Neural crest cell (in vitro differentiated cells): ENCODE data around the gene VGLL4. TPM values are rescaled to one million over a fixed set of nuclear protein-coding genes. Genes with fewer than 3 reads are reported as not detected.
A peak's percentile ranks its signal among the peaks of the same experiment; 100 is the strongest.

Experiments used
- DNase-seq: peaks from one replicate; pipeline ENCODE4 v3.0.0; 2021; ENCODE audit warnings: low read depth, mixed read lengths, low spot score
- H3K27ac Mint-ChIP-seq: one replicate; pipeline ENCODE4 v1.8.0; 2021; ENCODE audit warnings: mild to moderate bottlenecking, mixed read lengths; ENCODE audit not compliant: unreplicated experiment
- H3K27me3 Mint-ChIP-seq: 2 replicates; pipeline ENCODE4 v1.8.0; 2021; ENCODE audit warnings: low read depth, mild to moderate bottlenecking, mixed read lengths
- H3K36me3 Mint-ChIP-seq: 2 replicates; pipeline ENCODE4 v1.8.0; 2021; ENCODE audit warnings: low read depth, mild to moderate bottlenecking, mixed read lengths
- H3K4me1 Mint-ChIP-seq: 2 replicates; pipeline ENCODE4 v1.8.0; 2021; ENCODE audit warnings: mixed read lengths
- H3K4me3 Mint-ChIP-seq: one replicate; pipeline ENCODE4 v1.8.0; 2021; ENCODE audit warnings: mild to moderate bottlenecking, mixed read lengths
- H3K9me3 Mint-ChIP-seq: 2 replicates; pipeline ENCODE4 v1.8.0; 2021; ENCODE audit warnings: mixed read lengths
- total RNA-seq: library from RNA; stranded (reverse); gene quantifications from 2 replicates; pipeline ENCODE4 v1.2.1, GENCODE V29; 2021
- TF ChIP-seq, protein P1 (sequence below): fragments of 200-600 bp; sonication (generic); conservative IDR thresholded peaks from 2 replicates; pipeline ENCODE4 v1.5.0; 2021; ENCODE audit warnings: antibody characterized with exemption, mild to moderate bottlenecking

VGLL4 gene
- total RNA-seq, 1 donor from 2014 or later, result 82.8 TPM

DNA sequence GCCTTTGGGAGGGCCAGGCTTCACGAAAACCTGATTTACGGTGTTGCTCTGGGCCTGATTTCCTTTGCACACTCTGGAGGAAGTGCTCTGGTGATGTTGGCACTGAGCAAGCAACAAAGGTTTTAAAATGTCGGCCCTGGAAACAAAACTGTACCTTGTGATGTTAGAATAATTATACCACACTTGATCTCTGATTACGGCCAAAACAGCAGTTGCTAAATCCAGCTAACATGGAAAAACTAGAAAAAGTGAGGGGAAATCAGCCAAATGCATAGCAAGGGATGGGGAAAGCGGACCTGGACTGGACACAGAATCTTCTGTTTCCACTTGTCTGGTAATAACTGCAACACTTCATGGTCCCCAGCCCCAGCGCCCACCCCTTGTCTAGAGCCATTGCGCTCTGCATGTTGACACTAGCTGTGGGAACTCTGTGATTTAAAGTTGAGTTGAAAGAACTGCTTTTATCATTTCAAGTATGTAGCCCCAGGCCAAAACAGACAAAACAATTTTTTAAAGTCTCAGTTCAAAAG is 120.1 kb downstream of the VGLL4 start:
- Mint-ChIP-seq H3K27ac (peak overlapping the region; percentile 30), H3K36me3 (peaks cover 7% of the 10 kb centered on the region), H3K9me3 (peaks cover 3% of the 10 kb centered on the region), H3K4me3 (no peak overlapping the region), H3K4me1 (peaks cover 22% of the 10 kb centered on the region), H3K27me3 (no peaks in the 10 kb centered on the region)
- no peak for DNase-seq
- TF ChIP-seq, protein P1, sequence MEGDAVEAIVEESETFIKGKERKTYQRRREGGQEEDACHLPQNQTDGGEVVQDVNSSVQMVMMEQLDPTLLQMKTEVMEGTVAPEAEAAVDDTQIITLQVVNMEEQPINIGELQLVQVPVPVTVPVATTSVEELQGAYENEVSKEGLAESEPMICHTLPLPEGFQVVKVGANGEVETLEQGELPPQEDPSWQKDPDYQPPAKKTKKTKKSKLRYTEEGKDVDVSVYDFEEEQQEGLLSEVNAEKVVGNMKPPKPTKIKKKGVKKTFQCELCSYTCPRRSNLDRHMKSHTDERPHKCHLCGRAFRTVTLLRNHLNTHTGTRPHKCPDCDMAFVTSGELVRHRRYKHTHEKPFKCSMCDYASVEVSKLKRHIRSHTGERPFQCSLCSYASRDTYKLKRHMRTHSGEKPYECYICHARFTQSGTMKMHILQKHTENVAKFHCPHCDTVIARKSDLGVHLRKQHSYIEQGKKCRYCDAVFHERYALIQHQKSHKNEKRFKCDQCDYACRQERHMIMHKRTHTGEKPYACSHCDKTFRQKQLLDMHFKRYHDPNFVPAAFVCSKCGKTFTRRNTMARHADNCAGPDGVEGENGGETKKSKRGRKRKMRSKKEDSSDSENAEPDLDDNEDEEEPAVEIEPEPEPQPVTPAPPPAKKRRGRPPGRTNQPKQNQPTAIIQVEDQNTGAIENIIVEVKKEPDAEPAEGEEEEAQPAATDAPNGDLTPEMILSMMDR, result no peak

DNA sequence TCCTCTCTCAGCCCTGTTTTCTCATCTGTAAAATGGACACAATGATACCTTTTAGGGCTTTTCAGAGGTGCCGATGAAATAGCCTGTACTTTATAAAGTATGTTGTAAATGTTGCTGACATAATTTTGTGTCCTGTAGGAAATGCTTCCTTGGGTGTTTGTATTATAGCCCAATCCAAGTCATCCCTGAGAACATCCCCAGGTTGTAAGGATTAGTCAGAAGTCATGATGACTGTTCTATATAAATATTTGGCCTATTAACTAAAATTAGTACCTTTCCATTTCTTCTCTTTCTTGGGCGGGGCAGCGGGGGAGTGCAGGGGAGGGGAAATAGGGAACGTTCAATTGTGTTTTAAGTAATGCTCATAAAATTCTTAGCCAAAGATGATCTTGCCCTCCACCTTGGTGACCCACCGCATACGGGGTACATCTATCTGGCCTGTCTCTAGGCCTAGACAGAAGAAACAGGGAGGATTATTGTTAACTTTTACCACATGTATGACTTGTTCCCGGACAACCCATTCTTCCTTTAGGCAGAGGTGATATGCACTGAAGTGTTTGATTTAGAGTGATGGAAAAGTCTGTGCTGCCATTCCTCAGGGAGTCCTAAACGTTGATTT is 120.7 kb downstream of the VGLL4 start:
- no peak for DNase-seq
- H3K4me1 Mint-ChIP-seq, result peaks cover 22% of the 10 kb centered on the region
- H3K9me3 Mint-ChIP-seq, result peaks cover 3% of the 10 kb centered on the region
- H3K4me3 Mint-ChIP-seq, result no peak overlapping the region
- H3K36me3 Mint-ChIP-seq, result peaks cover 7% of the 10 kb centered on the region
- no peak overlapping the region for H3K27ac Mint-ChIP-seq
- TF ChIP-seq, protein P1, result no peak
- no peaks in the 10 kb centered on the region for H3K27me3 Mint-ChIP-seq

DNA sequence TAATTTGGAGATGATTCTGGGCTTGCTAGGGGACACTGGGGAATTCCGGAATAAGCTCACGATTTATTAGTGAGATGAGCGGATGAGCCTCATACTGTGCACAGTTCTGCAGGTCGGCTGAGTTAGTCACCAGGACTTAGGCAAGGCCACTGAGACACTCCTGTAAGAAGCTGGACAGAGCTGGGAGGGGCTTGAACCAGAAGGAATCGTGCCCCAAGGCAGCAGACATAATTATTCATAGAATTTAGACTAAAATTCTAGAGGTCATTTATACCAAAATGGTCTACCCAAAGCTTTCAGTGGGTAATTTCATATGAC is 121.4 kb downstream of the VGLL4 start:
- no peak overlapping the region for H3K4me3 Mint-ChIP-seq
- no peak for DNase-seq
- no peak overlapping the region for H3K27ac Mint-ChIP-seq
- H3K9me3 Mint-ChIP-seq, result peaks cover 2% of the 10 kb centered on the region
- TF ChIP-seq, protein P1, result no peak
- peaks cover 6% of the 10 kb centered on the region for H3K36me3 Mint-ChIP-seq
- H3K4me1 Mint-ChIP-seq, result peaks cover 26% of the 10 kb centered on the region
- H3K27me3 Mint-ChIP-seq, result no peaks in the 10 kb centered on the region

DNA sequence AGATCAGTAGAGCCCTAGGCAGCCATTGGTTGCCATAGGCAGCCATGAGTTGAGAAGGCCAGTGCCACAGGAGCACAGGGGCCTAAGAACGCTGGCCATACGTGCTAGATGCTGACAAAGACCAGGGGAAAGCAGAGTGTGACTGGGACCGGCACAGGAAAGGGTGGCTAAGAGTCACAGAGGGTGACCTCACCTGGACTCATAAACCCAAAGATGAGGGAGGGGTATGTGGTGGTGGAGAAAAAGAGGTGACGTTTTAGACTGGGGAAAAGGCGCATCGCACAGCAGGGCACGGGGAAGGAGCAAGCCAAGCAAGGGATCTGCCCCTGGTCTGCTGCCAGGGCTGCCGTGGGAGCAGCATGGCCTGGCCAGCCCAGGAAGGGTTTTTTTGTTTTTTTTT is 122.5 kb downstream of the VGLL4 start:
- Mint-ChIP-seq H3K36me3 (peaks cover 5% of the 10 kb centered on the region), H3K9me3 (no peaks in the 10 kb centered on the region), H3K4me3 (peak overlapping the region; percentile 5), H3K27ac (peak overlapping the region; percentile 59), H3K4me1 (peaks cover 26% of the 10 kb centered on the region), H3K27me3 (no peaks in the 10 kb centered on the region)
- DNase-seq, result no peak
- TF ChIP-seq, protein P1, result no peak

DNA sequence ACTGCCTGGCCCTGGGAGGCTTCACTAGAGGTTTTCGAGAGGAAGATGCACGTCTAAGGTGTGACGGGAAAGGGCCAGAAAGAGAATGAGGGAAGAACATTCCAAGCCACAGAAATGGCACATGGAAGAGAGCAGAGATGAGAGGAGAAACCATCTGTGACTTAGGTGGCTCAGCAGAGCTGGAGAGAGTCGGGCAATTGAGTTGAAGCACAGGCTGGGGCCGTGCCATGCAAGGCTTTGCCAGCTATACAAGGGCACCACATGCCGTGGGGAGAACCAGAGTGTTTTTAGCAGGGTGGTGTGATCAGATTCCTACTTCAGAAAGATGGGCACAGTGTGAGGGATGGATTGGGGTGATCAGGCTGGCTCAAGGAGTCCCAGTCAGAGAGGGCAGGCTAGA is 126.1 kb downstream of the VGLL4 start:
- Mint-ChIP-seq H3K27ac (peak overlapping the region; percentile 44), H3K9me3 (no peaks in the 10 kb centered on the region), H3K4me3 (no peak overlapping the region), H3K27me3 (no peaks in the 10 kb centered on the region), H3K4me1 (peaks cover 21% of the 10 kb centered on the region), H3K36me3 (peaks cover 5% of the 10 kb centered on the region)
- TF ChIP-seq, protein P1, result no peak
- DNase-seq, result no peak
